IPS-11a (cell line): Measurements from ENCODE around the gene MAPT.
"Not testable (repeated sequence)": the region's sequence is repeated elsewhere in the genome, so short reads cannot be mapped to it uniquely, and the experiment has no call there.

Experiments
- H3K4me3 ChIP-seq: one replicate; pipeline ENCODE4 v1.5.1; 2013; ENCODE audit warnings: low read depth, low read length, control low read depth

MAPT gene

GRCh38 chr17:46003907-46004748, 109.8 kb downstream of the MAPT start:
- H3K4me3 ChIP-seq, result no peak overlapping the region

GRCh38 chr17:46006082-46006481, 111.7 kb downstream of the MAPT start:
- not testable (repeated sequence) for H3K4me3 ChIP-seq

GRCh38 chr17:46007461-46007965, 113.2 kb downstream of the MAPT start:
- no peak overlapping the region for H3K4me3 ChIP-seq

- no peak overlapping the region for H3K4me3 ChIP-seq
These were observed 114.2 kb downstream of the MAPT start for GRCh38 chr17:46008591-46008990.

- no peak overlapping the region for H3K4me3 ChIP-seq
These were observed 115.6 kb downstream of the MAPT start for GRCh38 chr17:46009681-46010596.

- H3K4me3 ChIP-seq, result no peak overlapping the region
These were observed 116.3 kb downstream of the MAPT start for GRCh38 chr17:46010597-46011186.

GRCh38 chr17:46011711-46012505, 117.6 kb downstream of the MAPT start:
- no peak overlapping the region for H3K4me3 ChIP-seq

GRCh38 chr17:46012506-46013079, 118.2 kb downstream of the MAPT start:
- no peak overlapping the region for H3K4me3 ChIP-seq

- no peak overlapping the region for H3K4me3 ChIP-seq
These were observed 118.8 kb downstream of the MAPT start for GRCh38 chr17:46013127-46013501.

GRCh38 chr17:46013502-46014165, 119.3 kb downstream of the MAPT start:
- no peak overlapping the region for H3K4me3 ChIP-seq

- H3K4me3 ChIP-seq, result not testable (repeated sequence)
These were observed 125.1 kb downstream of the MAPT start for GRCh38 chr17:46019408-46019925.

GRCh38 chr17:46020023-46020761, 125.8 kb downstream of the MAPT start:
- H3K4me3 ChIP-seq, result no peak overlapping the region

GRCh38 chr17:46020998-46021397, 126.6 kb downstream of the MAPT start:
- H3K4me3 ChIP-seq, result no peak overlapping the region

- H3K4me3 ChIP-seq, result not testable (repeated sequence)
These were observed 129.0 kb downstream of the MAPT start for GRCh38 chr17:46023366-46023765.

- no peak overlapping the region for H3K4me3 ChIP-seq
These were observed 129.5 kb downstream of the MAPT start for GRCh38 chr17:46023783-46024388.

- no peak overlapping the region for H3K4me3 ChIP-seq
These were observed 130.2 kb downstream of the MAPT start for GRCh38 chr17:46024590-46024989.

GRCh38 chr17:46025060-46025459, 130.7 kb downstream of the MAPT start:
- no peak overlapping the region for H3K4me3 ChIP-seq

- no peak overlapping the region for H3K4me3 ChIP-seq
These were observed 131.3 kb downstream of the MAPT start for GRCh38 chr17:46025510-46026165.
